Fibroblast of upper back skin (primary cell): Measurements from ENCODE around the gene STPG1.
A peak's percentile ranks its signal among the peaks of the same experiment; 100 is the strongest.

Experiments
- DNase-seq: peaks from one replicate; pipeline ENCODE4 v3.0.0-alpha.2; 2013

Gene STPG1

GRCh38 chr1:24311741-24312140, 101.8 kb downstream of the STPG1 start:
- no peak for DNase-seq

GRCh38 chr1:24311234-24311633, 102.3 kb downstream of the STPG1 start:
- DNase-seq, result no peak

GRCh38 chr1:24309762-24310485, 103.7 kb downstream of the STPG1 start:
- peak; percentile 27 for DNase-seq

GRCh38 chr1:24308365-24309015, 105.1 kb downstream of the STPG1 start:
- DNase-seq, result peak; percentile 33
